Gastroesophageal sphincter (tissue), 4 donors: ENCODE data around the gene PCDH9. TPM values are rescaled to one million over a fixed set of nuclear protein-coding genes. Genes with fewer than 3 reads are reported as not detected.

Experiments used
- ATAC-seq: fragments of 150-250 bp; one replicate; pipeline ENCODE4 v1.9.1; 2016; ENCODE audit warnings: mild to moderate bottlenecking, moderate library complexity
- H3K27ac ChIP-seq, 4 donors: fragments of 200-600 bp; sonication (generic) in 3 of 4; 1 replicate in 3 of 4; 2 replicates in 1 of 4; pipeline ENCODE4 v1.5.1; 2016 to 2019
- H3K27me3 ChIP-seq: fragments of 200-600 bp; sonication (generic); one replicate; pipeline ENCODE4 v1.5.1; 2019
- H3K36me3 ChIP-seq, 2 donors: fragments of 200-600 bp; sonication (generic); one replicate each; pipeline ENCODE4 v1.5.1; 2019; ENCODE audit warnings: control low read depth in 1 of 2
- H3K4me1 ChIP-seq, 3 donors: fragments of 200-600 bp; sonication (generic); 1 replicate in 2 of 3; 2 replicates in 1 of 3; pipeline ENCODE4 v1.5.1; 2016 to 2019; ENCODE audit warnings: control low read depth in 2 of 3
- H3K4me3 ChIP-seq, 2 donors: fragments of 200-600 bp; sonication (generic); one replicate each; pipeline ENCODE4 v1.5.1; 2019; ENCODE audit warnings: mild to moderate bottlenecking in 1 of 2, moderate library complexity in 1 of 2
- H3K9me3 ChIP-seq, 3 donors: fragments of 200-600 bp; sonication (generic); one replicate each; pipeline ENCODE4 v1.5.1; 2017 to 2019; ENCODE audit warnings: control low read depth in 2 of 3
- EP300 ChIP-seq: sonication (generic); formaldehyde crosslinking; IDR thresholded peaks from one replicate; pipeline ENCODE4 v1.6.1; 2017; ENCODE audit warnings: antibody characterized with exemption, mild to moderate bottlenecking
- POLR2A ChIP-seq, 2 donors: fragments of 450-650 bp; IDR thresholded peaks; one replicate each; pipeline ENCODE4 v1.6.1; 2017; ENCODE audit warnings: antibody characterized with exemption in 2 of 2, mild to moderate bottlenecking in 2 of 2, moderate library complexity in 1 of 2
- POLR2AphosphoS5 ChIP-seq: sonication (generic); formaldehyde crosslinking; IDR thresholded peaks from one replicate; pipeline ENCODE4 v1.6.1; 2017; ENCODE audit warnings: antibody characterized with exemption
- WGBS, 2 donors: methylation state at CpG; one replicate each; pipeline ENCODE4 v1.1.5; 2018; ENCODE audit warnings: low coverage in 1 of 2; 5-methylcytosine and 5-hydroxymethylcytosine counted together
- total RNA-seq, 4 donors: library from RNA; depleted of rRNA; stranded (reverse); fragments of >200 nt; gene quantifications; one replicate each; pipeline ENCODE4 v1.1.0, GENCODE V29; 2016
- TF ChIP-seq, protein P1 (sequence below), 4 experiments: fragments of 200-600 bp in 2 of 4; fragments of 450-650 bp in 2 of 4; sonication (generic) in 1 of 4; IDR thresholded peaks; one replicate each; pipeline ENCODE4 v1.5.1; 2017 to 2019; ENCODE audit warnings: antibody characterized with exemption in 4 of 4, mild to moderate bottlenecking in 2 of 4, moderate library complexity in 2 of 4

The PCDH9 gene
- total RNA-seq, 4 donors from 2014 or later: 52.9 to 141 (median 56.5) TPM

DNA sequence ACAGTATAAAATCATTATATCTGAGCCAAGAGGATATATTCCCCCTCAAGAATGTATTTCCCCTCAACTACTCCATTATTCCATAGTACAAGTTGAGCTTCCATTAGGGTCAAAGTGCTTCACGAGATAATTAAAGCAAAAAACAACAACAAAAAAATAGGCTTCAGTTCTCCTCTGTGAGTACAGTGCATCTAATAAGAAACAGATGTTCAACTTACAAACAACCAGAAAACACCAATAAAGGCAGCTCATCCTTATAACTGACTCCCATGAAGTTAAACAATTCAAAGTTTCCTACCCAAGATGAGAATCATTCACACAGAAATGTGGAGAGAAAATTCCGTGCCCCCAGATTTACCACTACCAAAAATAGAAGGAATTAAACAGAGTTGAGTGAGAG is 854.4 kb downstream of the PCDH9 start:
- Histone ChIP-seq H3K36me3 (no peaks in the 10 kb centered on the region), H3K4me3 (no peak overlapping the region), H3K27me3 (no peaks in the 10 kb centered on the region), H3K27ac (no peak overlapping the region), H3K9me3 (no peaks in the 10 kb centered on the region), H3K4me1 (no peaks in the 10 kb centered on the region)
- no peak for ATAC-seq
- TF ChIP-seq, protein P1, sequence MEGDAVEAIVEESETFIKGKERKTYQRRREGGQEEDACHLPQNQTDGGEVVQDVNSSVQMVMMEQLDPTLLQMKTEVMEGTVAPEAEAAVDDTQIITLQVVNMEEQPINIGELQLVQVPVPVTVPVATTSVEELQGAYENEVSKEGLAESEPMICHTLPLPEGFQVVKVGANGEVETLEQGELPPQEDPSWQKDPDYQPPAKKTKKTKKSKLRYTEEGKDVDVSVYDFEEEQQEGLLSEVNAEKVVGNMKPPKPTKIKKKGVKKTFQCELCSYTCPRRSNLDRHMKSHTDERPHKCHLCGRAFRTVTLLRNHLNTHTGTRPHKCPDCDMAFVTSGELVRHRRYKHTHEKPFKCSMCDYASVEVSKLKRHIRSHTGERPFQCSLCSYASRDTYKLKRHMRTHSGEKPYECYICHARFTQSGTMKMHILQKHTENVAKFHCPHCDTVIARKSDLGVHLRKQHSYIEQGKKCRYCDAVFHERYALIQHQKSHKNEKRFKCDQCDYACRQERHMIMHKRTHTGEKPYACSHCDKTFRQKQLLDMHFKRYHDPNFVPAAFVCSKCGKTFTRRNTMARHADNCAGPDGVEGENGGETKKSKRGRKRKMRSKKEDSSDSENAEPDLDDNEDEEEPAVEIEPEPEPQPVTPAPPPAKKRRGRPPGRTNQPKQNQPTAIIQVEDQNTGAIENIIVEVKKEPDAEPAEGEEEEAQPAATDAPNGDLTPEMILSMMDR (IDR thresholded peaks at IDR 0.05): no peak
- TF ChIP-seq EP300 (no peak), POLR2AphosphoS5 (no peak), POLR2A (IDR thresholded peaks at IDR 0.05) (no peak)
- WGBS, 2 donors: 53 to 60% methylated on average over 2 of the region's 2 CpGs

DNA sequence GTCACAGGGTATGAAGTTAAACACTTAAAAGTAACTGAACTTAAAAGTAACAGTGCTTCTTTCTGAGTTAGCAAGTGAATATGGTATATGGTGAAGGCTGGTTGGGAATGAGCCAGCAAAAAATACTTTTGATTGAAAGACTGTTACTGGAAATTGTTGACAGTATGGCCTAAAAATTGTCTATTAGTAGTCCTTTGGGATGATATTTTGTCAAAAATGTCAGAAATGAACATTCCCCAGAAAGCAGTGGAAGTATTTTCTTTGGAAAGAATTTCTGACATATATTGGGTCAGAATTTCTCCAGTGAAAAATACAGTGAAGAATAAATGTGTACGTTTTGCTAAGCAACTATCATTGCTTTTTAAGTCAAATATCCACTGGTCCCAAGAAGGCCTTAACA is 860.5 kb downstream of the PCDH9 start:
- H3K9me3 ChIP-seq: no peaks in the 10 kb centered on the region
- no peak overlapping the region for H3K4me3 ChIP-seq
- 15 to 23% methylated on average over 1 of the region's 1 CpG for WGBS, 2 donors
- no peaks in the 10 kb centered on the region for H3K36me3 ChIP-seq
- no peaks in the 10 kb centered on the region for H3K4me1 ChIP-seq
- TF ChIP-seq, protein P1 (IDR thresholded peaks at IDR 0.05): no peak
- TF ChIP-seq EP300: no peak
- TF ChIP-seq POLR2A (IDR thresholded peaks at IDR 0.05): no peak
- no peak for TF ChIP-seq POLR2AphosphoS5
- H3K27me3 ChIP-seq: no peaks in the 10 kb centered on the region
- no peak for ATAC-seq
- no peak overlapping the region for H3K27ac ChIP-seq

DNA sequence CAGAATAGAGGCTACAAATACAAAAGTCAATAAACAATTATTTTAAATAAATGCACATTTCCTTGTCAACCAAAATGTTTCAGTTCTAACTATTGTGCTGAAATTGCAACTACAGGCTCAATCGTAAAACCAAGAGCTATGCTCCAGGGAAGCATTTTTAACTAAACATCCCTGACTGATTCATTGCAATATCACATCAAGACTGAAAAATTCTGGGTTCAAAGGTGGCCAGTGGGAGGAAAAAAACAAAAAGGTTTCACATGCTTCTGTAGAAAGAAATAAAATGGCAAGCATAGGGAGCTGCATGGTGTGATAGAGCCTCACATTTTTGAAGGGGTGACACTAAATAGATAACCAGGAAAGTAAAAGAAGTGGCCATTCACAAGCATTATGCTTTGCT is 862.8 kb downstream of the PCDH9 start:
- Histone ChIP-seq H3K4me3 (no peak overlapping the region), H3K27ac (no peak overlapping the region), H3K27me3 (no peaks in the 10 kb centered on the region), H3K4me1 (no peaks in the 10 kb centered on the region), H3K36me3 (no peaks in the 10 kb centered on the region), H3K9me3 (no peaks in the 10 kb centered on the region)
- no peak for ATAC-seq
- WGBS, 2 donors: 73 to 83% methylated on average over 1 of the region's 1 CpG
- TF ChIP-seq, protein P1 (IDR thresholded peaks at IDR 0.05): no peak
- no peak for TF ChIP-seq EP300
- no peak for TF ChIP-seq POLR2A (IDR thresholded peaks at IDR 0.05)
- no peak for TF ChIP-seq POLR2AphosphoS5

DNA sequence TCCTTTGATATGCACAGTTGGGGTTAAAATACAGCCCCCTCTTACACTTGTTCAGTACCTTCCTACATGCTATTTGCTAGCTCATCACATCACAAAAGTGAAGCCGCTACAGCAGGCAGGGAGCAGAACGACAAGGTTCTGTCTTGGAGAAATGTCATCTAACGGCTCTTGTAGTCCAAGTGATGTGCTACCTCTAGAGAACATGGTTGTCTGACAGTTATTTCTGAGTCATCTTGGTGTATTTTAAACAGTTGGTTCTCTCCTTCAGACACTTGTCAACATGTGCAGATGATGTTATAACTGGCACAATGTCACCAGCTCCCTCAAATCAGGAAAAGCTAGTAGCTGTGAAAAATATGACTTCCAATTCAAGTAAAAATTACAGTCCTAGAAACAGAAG is 865.0 kb downstream of the PCDH9 start:
- Histone ChIP-seq H3K27me3 (no peaks in the 10 kb centered on the region), H3K4me3 (no peak overlapping the region), H3K27ac (no peak overlapping the region), H3K36me3 (no peaks in the 10 kb centered on the region), H3K4me1 (peaks cover 0 to under 1% (median 0%) of the 10 kb centered on the region in 3 donors), H3K9me3 (no peaks in the 10 kb centered on the region)
- no peak for ATAC-seq
- TF ChIP-seq POLR2A (IDR thresholded peaks at IDR 0.05) (no peak), EP300 (no peak), POLR2AphosphoS5 (no peak)
- 82 to 100% methylated on average over 1 to 3 of the region's 3 CpGs for WGBS, 2 donors

DNA sequence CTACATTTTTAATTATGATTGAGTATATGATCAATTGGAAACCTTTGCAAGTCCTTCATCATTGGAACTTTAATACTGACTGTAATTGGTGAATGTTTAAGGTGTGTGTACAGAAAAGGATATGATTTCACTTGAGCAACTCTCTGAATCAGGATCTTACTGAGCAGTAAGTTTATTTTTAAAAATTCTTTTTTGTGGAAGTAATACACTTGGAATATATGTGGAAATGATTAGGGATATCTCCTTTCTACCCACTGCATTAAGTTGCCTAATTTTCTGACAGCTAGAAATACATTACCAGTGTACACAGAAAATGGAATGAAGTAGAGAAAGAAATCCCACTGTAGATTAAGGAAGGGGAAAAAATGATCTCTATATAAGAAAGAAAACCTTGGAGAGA is 865.8 kb downstream of the PCDH9 start:
- H3K9me3 ChIP-seq: no peaks in the 10 kb centered on the region
- no peak for TF ChIP-seq POLR2AphosphoS5
- no peak for TF ChIP-seq POLR2A (IDR thresholded peaks at IDR 0.05)
- TF ChIP-seq, protein P1 (IDR thresholded peaks at IDR 0.05): no peak
- no peak for TF ChIP-seq EP300
- no peak overlapping the region for H3K27ac ChIP-seq
- H3K4me3 ChIP-seq: no peak overlapping the region
- H3K4me1 ChIP-seq: peaks cover 0 to 5% (median 0%) of the 10 kb centered on the region in 3 donors
- no peaks in the 10 kb centered on the region for H3K36me3 ChIP-seq
- no peaks in the 10 kb centered on the region for H3K27me3 ChIP-seq
- no peak for ATAC-seq
